DOHH2 (cell line): ENCODE results near the gene SRC.

Source experiments
- EZH2phosphoT487 ChIP-seq: fragments of 200-600 bp; sonication (generic); IDR thresholded peaks from 2 replicates; pipeline ENCODE4 v1.6.1; 2017; ENCODE audit warnings: borderline replicate concordance, mild to moderate bottlenecking, antibody characterized with exemption, low read length, moderate library complexity, mixed read lengths
- TF ChIP-seq, protein P1 (sequence below): fragments of 200-600 bp; sonication (generic); IDR thresholded peaks from one replicate; pipeline ENCODE4 v1.5.1; 2014; ENCODE audit warnings: antibody characterized with exemption, mild to moderate bottlenecking, low read depth, low read length; ENCODE audit not compliant: poor library complexity, severe bottlenecking

DNA sequence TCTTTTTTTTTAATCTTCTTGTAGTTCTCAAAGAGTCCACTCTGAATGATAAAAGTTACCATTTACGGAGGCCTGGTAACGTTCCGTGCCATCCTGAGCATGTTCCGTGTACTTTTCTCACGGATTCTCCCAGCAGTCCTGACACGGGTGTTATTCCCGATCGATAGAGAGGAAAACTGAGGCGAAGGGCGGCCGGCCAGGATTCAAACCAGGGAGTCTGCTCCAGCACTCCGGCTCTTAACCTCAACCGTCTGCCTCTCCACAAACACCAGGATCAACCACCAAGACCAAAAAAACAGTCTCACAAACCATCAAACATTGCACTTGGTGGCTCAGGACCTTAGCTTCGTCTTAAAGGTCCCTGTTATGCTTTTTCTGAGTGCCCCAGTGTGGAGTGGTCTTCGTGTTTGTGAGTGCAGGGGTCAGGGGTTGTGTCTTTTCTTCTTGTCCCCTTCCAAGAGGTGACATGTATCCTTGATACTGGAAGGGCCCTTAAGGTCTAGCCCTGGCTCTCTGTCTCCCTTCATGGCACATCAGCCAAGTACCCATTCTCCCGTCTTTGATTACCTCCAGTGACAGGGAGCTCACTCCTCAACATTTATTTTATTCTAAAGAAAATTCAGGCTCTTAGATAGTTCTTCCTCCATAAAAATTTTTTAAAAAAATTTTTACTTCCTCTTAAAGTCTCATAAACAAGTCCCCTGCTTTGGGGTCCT, 35.1 kb downstream of the SRC start:
- TF ChIP-seq EZH2phosphoT487: no peak
- TF ChIP-seq, protein P1, sequence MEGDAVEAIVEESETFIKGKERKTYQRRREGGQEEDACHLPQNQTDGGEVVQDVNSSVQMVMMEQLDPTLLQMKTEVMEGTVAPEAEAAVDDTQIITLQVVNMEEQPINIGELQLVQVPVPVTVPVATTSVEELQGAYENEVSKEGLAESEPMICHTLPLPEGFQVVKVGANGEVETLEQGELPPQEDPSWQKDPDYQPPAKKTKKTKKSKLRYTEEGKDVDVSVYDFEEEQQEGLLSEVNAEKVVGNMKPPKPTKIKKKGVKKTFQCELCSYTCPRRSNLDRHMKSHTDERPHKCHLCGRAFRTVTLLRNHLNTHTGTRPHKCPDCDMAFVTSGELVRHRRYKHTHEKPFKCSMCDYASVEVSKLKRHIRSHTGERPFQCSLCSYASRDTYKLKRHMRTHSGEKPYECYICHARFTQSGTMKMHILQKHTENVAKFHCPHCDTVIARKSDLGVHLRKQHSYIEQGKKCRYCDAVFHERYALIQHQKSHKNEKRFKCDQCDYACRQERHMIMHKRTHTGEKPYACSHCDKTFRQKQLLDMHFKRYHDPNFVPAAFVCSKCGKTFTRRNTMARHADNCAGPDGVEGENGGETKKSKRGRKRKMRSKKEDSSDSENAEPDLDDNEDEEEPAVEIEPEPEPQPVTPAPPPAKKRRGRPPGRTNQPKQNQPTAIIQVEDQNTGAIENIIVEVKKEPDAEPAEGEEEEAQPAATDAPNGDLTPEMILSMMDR: no peak
